Smooth muscle cell (in vitro differentiated cells): ENCODE measurements around the gene MAP4K5. TPM values are rescaled to one million over a fixed set of nuclear protein-coding genes. Genes with fewer than 3 reads are reported as not detected.

ENCODE experiments used
- DNase-seq: peaks from one replicate; lab custom pipeline; 2025; ENCODE audit not compliant: unreplicated experiment; lab: John Stamatoyannopoulos, UW
- H2AFZ ChIP-seq: fragments of 200-600 bp; sonication (generic); 2 replicates; pipeline ENCODE4 v1.6.0; 2016; ENCODE audit warnings: antibody characterized with exemption, low read depth, mild to moderate bottlenecking
- H3F3A ChIP-seq: fragments of 200-600 bp; sonication (generic); 2 replicates; pipeline ENCODE4 v1.6.0; 2017; ENCODE audit warnings: antibody characterized with exemption, low read depth
- H3K27ac ChIP-seq: fragments of 200-600 bp; sonication (generic); 2 replicates; pipeline ENCODE4 v1.5.1; 2016; ENCODE audit warnings: low read depth, mild to moderate bottlenecking
- H3K27me3 ChIP-seq: fragments of 200-600 bp; sonication (generic); 2 replicates; pipeline ENCODE4 v1.6.1; 2016; ENCODE audit warnings: low read depth, mild to moderate bottlenecking
- H3K36me3 ChIP-seq: fragments of 200-600 bp; sonication (generic); 2 replicates; pipeline ENCODE4 v1.5.1; 2016; ENCODE audit warnings: low read depth
- H3K4me1 ChIP-seq: fragments of 200-600 bp; sonication (generic); 2 replicates; pipeline ENCODE4 v1.5.1; 2016; ENCODE audit warnings: low read depth
- H3K4me2 ChIP-seq: fragments of 200-600 bp; sonication (generic); 2 replicates; pipeline ENCODE4 v1.6.0; 2016; ENCODE audit warnings: mild to moderate bottlenecking
- H3K4me3 ChIP-seq: fragments of 200-600 bp; sonication (generic); 2 replicates; pipeline ENCODE4 v1.5.1; 2016; ENCODE audit warnings: mild to moderate bottlenecking
- H3K79me2 ChIP-seq: fragments of 200-600 bp; sonication (generic); 2 replicates; pipeline ENCODE4 v1.6.0; 2016; ENCODE audit warnings: low read depth, mild to moderate bottlenecking
- H3K9ac ChIP-seq: fragments of 200-600 bp; sonication (generic); 2 replicates; pipeline ENCODE4 v1.6.0; 2016; ENCODE audit warnings: low read depth
- H3K9me3 ChIP-seq: fragments of 200-600 bp; sonication (generic); replicated peaks from 2 replicates; pipeline ENCODE4 v1.5.1; 2016; ENCODE audit warnings: low read depth
- H4K20me1 ChIP-seq: fragments of 200-600 bp; sonication (generic); 2 replicates; pipeline ENCODE4 v1.6.0; 2016; ENCODE audit warnings: low read depth
- CTCF ChIP-seq: fragments of 200-600 bp; sonication (generic); IDR thresholded peaks from 2 replicates; pipeline ENCODE4 v1.5.1; 2017; ENCODE audit warnings: borderline replicate concordance, mild to moderate bottlenecking, antibody characterized with exemption; ENCODE audit not compliant: insufficient read depth, poor library complexity, severe bottlenecking
- WGBS: methylation state at CpG from one replicate; pipeline ENCODE4 v1.1.7; 2016; ENCODE audit warnings: low lambda C conversion rate; 5-methylcytosine and 5-hydroxymethylcytosine counted together
- polyA plus RNA-seq: library from polyadenylated mRNA; unstranded; fragments of >200 nt; fragmentation: Nextera tagmentation; extraction: Ambion mirVana; gene quantifications from 2 replicates; pipeline ENCODE4 v1.2.1, GENCODE V29; 2016
- total RNA-seq: library from RNA; depleted of rRNA; stranded (reverse); fragments of >200 nt; gene quantifications from 2 replicates; pipeline ENCODE4 v1.2.3, GENCODE V29; 2014

Gene MAP4K5
- total and polyA plus RNA-seq, 2 experiments from 2014 or later: 35.4 to 115 TPM

- Histone ChIP-seq H2AFZ (no peak overlapping the region), H3K27me3 (no peaks in the 10 kb centered on the region), H3K27ac (peak overlapping the region; percentile 30), H4K20me1 (peaks cover 46% of the 10 kb centered on the region), H3K36me3 (peaks cover 8% of the 10 kb centered on the region), H3K4me3 (no peak overlapping the region), H3F3A (no peaks in the 10 kb centered on the region), H3K9ac (no peak overlapping the region), H3K9me3 (no peaks in the 10 kb centered on the region), H3K4me2 (no peak overlapping the region), H3K79me2 (peaks cover 82% of the 10 kb centered on the region), H3K4me1 (no peaks in the 10 kb centered on the region)
- no peak for DNase-seq
- 85% methylated on average over 2 of the region's 2 CpGs for WGBS
- no peak for TF ChIP-seq CTCF
Observed at GRCh38 chr14:50501642-50502041, 30.7 kb downstream of the MAP4K5 start.

- Histone ChIP-seq H4K20me1 (peaks cover 49% of the 10 kb centered on the region), H3K4me1 (no peaks in the 10 kb centered on the region), H3K27ac (no peak overlapping the region), H3K36me3 (peaks cover 6% of the 10 kb centered on the region), H3K9ac (no peak overlapping the region), H3K79me2 (peaks cover 91% of the 10 kb centered on the region), H3K4me3 (no peak overlapping the region), H2AFZ (no peak overlapping the region), H3F3A (no peaks in the 10 kb centered on the region), H3K9me3 (no peaks in the 10 kb centered on the region), H3K27me3 (no peaks in the 10 kb centered on the region), H3K4me2 (no peak overlapping the region)
- no peak for DNase-seq
- WGBS: 96% methylated on average over 2 of the region's 2 CpGs
- TF ChIP-seq CTCF: no peak
Observed at GRCh38 chr14:50497351-50497750, 35.0 kb downstream of the MAP4K5 start.

- TF ChIP-seq CTCF: no peak
- Histone ChIP-seq H3K27ac (no peak overlapping the region), H3K9ac (no peak overlapping the region), H3K4me2 (no peak overlapping the region), H3K9me3 (no peaks in the 10 kb centered on the region), H3F3A (no peaks in the 10 kb centered on the region), H3K4me1 (no peaks in the 10 kb centered on the region), H4K20me1 (peaks cover 68% of the 10 kb centered on the region), H3K79me2 (peaks cover 82% of the 10 kb centered on the region), H3K27me3 (no peaks in the 10 kb centered on the region), H3K4me3 (no peak overlapping the region), H2AFZ (no peak overlapping the region), H3K36me3 (peaks cover 10% of the 10 kb centered on the region)
- WGBS: 99% methylated on average over 3 of the region's 3 CpGs
- no peak for DNase-seq
Observed at GRCh38 chr14:50489851-50490250, 42.5 kb downstream of the MAP4K5 start.

- H4K20me1 ChIP-seq: peaks cover 63% of the 10 kb centered on the region
- no peak overlapping the region for H3K4me2 ChIP-seq
- no peaks in the 10 kb centered on the region for H3K27me3 ChIP-seq
- H3K27ac ChIP-seq: no peak overlapping the region
- TF ChIP-seq CTCF: no peak
- peaks cover 8% of the 10 kb centered on the region for H3K36me3 ChIP-seq
- H3K4me3 ChIP-seq: no peak overlapping the region
- no peaks in the 10 kb centered on the region for H3K4me1 ChIP-seq
- peaks cover 70% of the 10 kb centered on the region for H3K79me2 ChIP-seq
- H3K9ac ChIP-seq: no peak overlapping the region
- DNase-seq: no peak
- no peak overlapping the region for H2AFZ ChIP-seq
- no peaks in the 10 kb centered on the region for H3F3A ChIP-seq
- 100% methylated on average over 1 of the region's 1 CpG for WGBS
- H3K9me3 ChIP-seq: no peaks in the 10 kb centered on the region
Observed at GRCh38 chr14:50488521-50488920, 43.8 kb downstream of the MAP4K5 start.
